CD4-positive, alpha-beta T cell treated with Interleukin-1 beta for 1 hour (primary cell): ENCODE results near the gene CYRIA.

Source experiments
- DNase-seq, 2 donors: peaks; one replicate each; pipeline ENCODE4 v3.0.0-alpha.2; 2020 to 2022

CYRIA gene

DNA sequence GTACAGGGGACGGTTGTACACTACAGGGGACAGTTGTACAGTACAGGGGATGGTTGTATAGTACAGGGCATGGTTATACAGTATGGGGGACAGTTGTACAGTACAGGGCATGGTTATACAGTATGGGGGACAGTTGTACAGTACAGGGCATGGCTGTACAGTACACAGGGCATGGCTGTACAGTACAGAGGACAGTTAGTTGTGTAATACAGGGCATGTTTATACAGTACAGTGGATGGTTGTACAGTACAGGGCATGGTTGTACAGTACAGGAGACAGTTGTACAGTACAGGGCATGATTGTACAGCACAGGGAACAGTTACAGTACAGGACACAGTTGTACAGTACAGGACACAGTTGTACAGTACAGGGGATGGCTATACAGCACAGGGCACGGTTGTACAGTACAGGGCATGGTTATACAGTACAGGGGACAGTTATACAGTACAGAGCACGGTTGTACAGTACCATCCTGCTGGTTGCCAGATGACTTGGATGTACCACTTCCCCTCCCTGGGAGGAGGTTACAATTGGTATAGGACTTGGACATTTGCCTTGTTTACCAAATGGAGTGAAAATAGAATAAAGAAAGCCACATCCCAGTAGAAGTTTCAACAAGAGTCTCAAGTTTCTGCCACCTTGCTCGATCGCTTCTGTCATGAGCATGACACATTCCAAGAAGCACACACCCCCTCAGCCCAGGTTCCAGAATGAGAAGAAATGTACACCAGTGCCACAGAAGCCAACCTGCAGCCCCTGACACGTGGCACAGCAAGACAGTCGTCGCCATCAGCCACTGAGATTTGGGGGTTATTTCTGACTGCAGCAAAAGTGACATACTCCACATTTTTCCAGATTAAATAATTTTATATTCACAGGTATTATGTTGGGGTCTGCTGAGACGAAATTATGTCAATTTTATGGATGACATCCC is 16.0 kb downstream of the CYRIA start:
- DNase-seq: no peak

DNA sequence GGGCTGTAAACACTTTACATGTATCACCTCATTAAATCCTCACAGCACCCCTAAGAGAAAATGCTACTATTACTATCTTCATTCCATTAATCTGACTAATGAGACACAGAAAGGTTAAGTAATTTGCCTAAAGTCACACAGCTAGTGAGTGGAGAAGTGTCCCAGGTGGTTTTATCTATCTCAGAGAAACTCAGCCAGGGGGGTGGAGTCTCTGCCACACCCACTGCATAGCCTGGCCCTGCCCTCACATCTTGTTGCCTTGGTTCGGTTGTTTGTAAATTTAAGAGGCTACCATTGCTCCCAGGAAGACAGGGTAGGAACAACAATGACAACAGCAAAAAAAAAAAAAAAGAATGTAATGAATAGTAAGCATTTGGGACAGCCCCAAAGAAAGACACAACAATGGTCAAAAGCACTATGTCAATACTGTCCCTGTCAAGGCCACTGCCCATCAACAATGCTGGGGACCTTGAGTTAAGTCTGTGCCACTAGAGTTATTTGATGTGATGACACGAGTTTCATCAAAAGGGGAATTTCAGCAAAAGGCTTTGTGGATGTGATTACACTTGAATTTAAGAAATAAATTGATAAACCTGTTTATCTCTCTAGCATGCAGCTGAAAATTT is 17.5 kb downstream of the CYRIA start:
- DNase-seq: no peak

GRCh38 chr2:16645775-16646559 is 19.7 kb downstream of the CYRIA start:
- DNase-seq: no peak

- no peak for DNase-seq
Observed at GRCh38 chr2:16645088-16645487, 20.5 kb downstream of the CYRIA start.

- no peak for DNase-seq
Observed at GRCh38 chr2:16644221-16644925, 21.3 kb downstream of the CYRIA start.

DNA sequence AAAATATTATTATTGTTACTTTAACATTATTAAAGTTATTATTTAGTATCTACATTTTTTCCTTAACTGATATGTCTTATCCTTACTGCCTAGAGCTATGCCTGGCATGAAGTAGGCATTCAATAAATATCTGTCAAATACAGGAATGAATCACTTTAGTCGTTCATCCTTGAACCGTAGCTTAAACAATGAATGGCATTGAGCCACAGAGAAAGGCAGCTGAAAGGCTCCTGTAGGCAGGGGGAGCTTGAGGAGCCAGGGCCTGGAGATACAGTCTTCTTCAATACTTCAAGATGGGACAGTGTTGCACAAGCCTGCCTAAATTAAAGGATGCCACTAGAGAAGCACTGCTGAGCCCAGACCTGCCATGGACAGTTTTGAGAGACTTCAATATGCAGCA is 22.5 kb downstream of the CYRIA start:
- no peak for DNase-seq

GRCh38 chr2:16642088-16642487 is 23.5 kb downstream of the CYRIA start:
- DNase-seq: no peak

DNA sequence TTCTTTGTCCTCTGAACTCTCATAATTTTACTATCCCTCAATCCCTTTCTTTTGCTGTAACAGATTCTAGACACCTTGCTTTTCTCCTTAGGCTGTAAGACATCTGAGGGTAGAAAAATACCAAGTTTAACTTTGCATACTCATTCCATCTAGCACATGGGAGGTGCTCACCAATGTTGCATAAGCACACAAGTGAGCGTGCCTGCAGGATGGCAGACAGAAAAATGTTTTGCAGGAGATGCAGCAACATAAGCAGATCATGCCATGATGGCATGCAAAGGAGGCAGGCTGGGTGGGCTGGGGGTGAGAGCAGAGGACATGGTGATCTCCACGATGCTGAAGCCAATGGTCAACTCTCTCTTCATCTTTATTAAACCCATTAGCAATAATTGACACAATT is 24.1 kb downstream of the CYRIA start:
- DNase-seq: no peak

DNA sequence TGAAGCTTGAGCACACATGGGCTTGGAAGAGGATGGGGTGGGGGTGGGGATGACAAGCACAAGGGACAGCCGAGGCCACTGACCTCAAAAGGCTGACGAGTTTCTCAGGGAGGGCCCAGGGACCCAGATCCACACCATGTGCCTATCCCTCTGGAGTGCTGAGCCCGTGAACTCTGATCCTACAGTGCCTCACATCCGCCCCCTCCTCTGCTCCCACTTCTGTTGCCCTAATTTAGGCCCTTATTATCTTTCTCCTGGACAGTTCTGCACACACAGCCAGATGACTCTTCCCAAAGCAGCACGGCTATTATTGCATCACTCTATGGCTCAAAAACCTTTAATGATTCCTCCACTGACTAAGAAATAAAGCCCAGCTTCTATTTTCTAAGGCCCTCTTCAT is 24.8 kb downstream of the CYRIA start:
- no peak for DNase-seq

GRCh38 chr2:16640001-16640700 is 25.5 kb downstream of the CYRIA start:
- DNase-seq: no peak

DNA sequence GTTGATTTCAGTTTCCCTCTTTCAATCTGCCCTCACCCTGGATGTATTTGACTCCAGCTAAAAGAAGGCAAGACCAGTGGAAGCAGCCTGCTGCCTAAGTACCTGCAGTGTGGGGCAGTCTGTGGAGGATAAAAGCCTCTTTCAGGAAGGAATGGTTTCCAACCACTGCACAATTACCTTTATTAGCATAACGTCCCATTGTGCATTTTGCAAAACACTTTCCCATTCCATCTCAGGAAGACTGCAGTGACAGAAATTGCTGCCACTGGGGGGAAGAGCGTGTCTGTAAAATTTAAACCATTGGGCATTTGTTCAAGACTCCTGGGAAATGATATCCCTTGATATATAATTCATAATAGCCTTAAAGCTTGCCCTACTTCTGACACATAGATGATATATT is 26.2 kb downstream of the CYRIA start:
- no peak for DNase-seq

DNA sequence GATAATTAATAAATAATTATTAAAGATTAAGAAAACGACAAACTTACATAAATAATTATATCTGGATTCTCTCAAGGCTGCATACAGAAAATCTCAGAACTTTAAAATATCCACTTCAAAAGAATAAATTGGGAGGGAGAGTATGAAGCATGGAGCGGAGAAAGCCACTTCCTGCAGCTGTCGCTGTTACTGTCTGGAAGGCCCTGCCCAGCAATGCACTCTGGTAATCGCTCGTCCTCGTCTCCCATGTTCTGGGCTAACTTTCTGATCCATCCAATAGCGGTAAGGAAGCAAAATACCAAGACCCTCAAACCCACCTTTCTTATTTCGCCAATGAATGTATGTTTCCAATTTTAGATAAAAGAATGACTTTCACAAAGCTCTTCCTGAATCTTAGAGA is 26.7 kb downstream of the CYRIA start:
- no peak for DNase-seq

- no peak for DNase-seq
Observed at GRCh38 chr2:16637304-16637703, 28.3 kb downstream of the CYRIA start.

- DNase-seq: no peak
Observed at GRCh38 chr2:16635791-16636699, 29.6 kb downstream of the CYRIA start.

- peak in 1 of 2 donors; percentile 37 for DNase-seq
Observed at GRCh38 chr2:16633621-16634430, 31.8 kb downstream of the CYRIA start.

- no peak for DNase-seq
Observed at GRCh38 chr2:16632598-16632997, 33.0 kb downstream of the CYRIA start.

GRCh38 chr2:16630463-16630862 is 35.2 kb downstream of the CYRIA start:
- DNase-seq: peak in 1 of 2 donors; percentile 47

GRCh38 chr2:16629770-16630169 is 35.9 kb downstream of the CYRIA start:
- no peak for DNase-seq

- no peak for DNase-seq
Observed at GRCh38 chr2:16629044-16629443, 36.6 kb downstream of the CYRIA start.

DNA sequence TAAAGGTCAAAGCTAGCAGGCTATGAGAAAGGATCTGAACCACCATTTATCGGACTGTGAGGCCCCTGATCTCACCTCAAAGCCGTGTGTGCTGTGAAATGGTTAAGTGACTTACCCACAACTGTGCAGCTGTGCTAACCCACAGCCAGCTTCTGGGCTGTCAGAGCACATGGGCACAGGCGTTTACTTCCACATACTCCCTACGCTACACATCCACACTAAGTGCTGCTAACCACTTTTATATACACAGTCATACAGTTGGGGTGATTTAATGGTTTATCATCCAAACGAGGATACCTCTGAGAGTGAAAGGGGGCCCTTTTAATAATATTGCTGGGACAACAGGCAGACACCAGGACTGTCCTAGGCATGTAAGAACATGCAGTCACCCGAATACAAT is 37.3 kb downstream of the CYRIA start:
- DNase-seq: peak in 1 of 2 donors; percentile 29
